K562 (cell line): ENCODE data around the gene ANKDD1A. TPM values are rescaled to one million over a fixed set of nuclear protein-coding genes. Genes with fewer than 3 reads are reported as not detected.
A peak's percentile ranks its signal among the peaks of the same experiment; 100 is the strongest.

Experiments
- C11orf30 ChIP-seq: fragments of 450-650 bp; IDR thresholded peaks from 2 replicates; pipeline ENCODE4 v1.6.1; 2016; ENCODE audit warnings: low read depth, mild to moderate bottlenecking
- IFI16 ChIP-seq: fragments of 250-450 bp; sonication (Bioruptor Pico); IDR thresholded peaks from 2 replicates; pipeline ENCODE4 v2.1.2; 2022; ENCODE audit warnings: mild to moderate bottlenecking, inconsistent platforms
- JUND ChIP-seq, 2 experiments: IDR thresholded peaks; 2 replicates in 1 of 2; 3 replicates in 1 of 2; pipeline ENCODE4 v1.6.1; 2011; ENCODE audit warnings: borderline replicate concordance in 2 of 2, low read depth in 2 of 2, low read length in 2 of 2, improper control_type of control experiment in 1 of 2, missing biosample characterization in 1 of 2, missing genetic modification characterization in 1 of 2, missing genetic modification reagents in 1 of 2
- KHSRP ChIP-seq: fragments of 450-650 bp; IDR thresholded peaks from 2 replicates; pipeline ENCODE4 v1.6.1; 2017
- MTA1 ChIP-seq: fragments of 450-650 bp; IDR thresholded peaks from 2 replicates; pipeline ENCODE4 v1.6.1; 2017; ENCODE audit warnings: borderline replicate concordance
- MTA3 ChIP-seq: fragments of 450-650 bp; formaldehyde crosslinking; IDR thresholded peaks from 2 replicates; pipeline ENCODE4 v1.6.1; 2017; ENCODE audit warnings: mild to moderate bottlenecking, borderline replicate concordance
- NFIC ChIP-seq: fragments of 450-650 bp; IDR thresholded peaks from 2 replicates; pipeline ENCODE4 v1.6.1; 2017; ENCODE audit warnings: mild to moderate bottlenecking, inconsistent platforms
- NR3C1 ChIP-seq: sonication (generic); formaldehyde crosslinking; IDR thresholded peaks from 2 replicates; pipeline ENCODE4 v1.8.1; 2022; ENCODE audit warnings: missing genetic modification reagents
- PCBP2 ChIP-seq: fragments of 200-400 bp; formaldehyde crosslinking; IDR thresholded peaks from 2 replicates; pipeline ENCODE4 v1.6.1; 2018; ENCODE audit warnings: low read length, low read depth, mild to moderate bottlenecking, moderate library complexity; ENCODE audit not compliant: poor library complexity, severe bottlenecking
- PHB2 ChIP-seq: fragments of 450-650 bp; IDR thresholded peaks from 2 replicates; pipeline ENCODE4 v1.6.1; 2017; ENCODE audit warnings: low read depth
- RBM22 ChIP-seq: fragments of 200-400 bp; formaldehyde crosslinking; IDR thresholded peaks from 2 replicates; pipeline ENCODE4 v1.6.1; 2018; ENCODE audit warnings: low read length, low read depth; ENCODE audit not compliant: poor library complexity, severe bottlenecking
- SUPT5H ChIP-seq: fragments of 450-650 bp; IDR thresholded peaks from 2 replicates; pipeline ENCODE4 v1.6.1; 2016
- TRIM28 ChIP-seq: fragments of 450-650 bp; IDR thresholded peaks from 2 replicates; pipeline ENCODE4 v1.6.1; 2017
- ZNF696 ChIP-seq: fragments of 250-450 bp; sonication (Bioruptor Pico); conservative IDR thresholded peaks from 2 replicates; pipeline ENCODE4 v1.4.0; 2020; ENCODE audit warnings: mild to moderate bottlenecking, moderate library complexity
- polyA plus RNA-seq, 8 experiments: library from polyadenylated mRNA; depleted of rRNA in 4 of 8; stranded (reverse) in 5 of 8; unstranded in 3 of 8; fragments of >200 nt; fragmentation: Nextera tagmentation in 2 of 8; fragmentation: Illumina TruSeq in 1 of 8; extraction: Ambion mirVana in 2 of 8; extraction: Trizol in 1 of 8; gene quantifications; 2 replicates each; pipeline versions ENCODE4 v1.2.1 to v1.2.3, GENCODE V29; 2011 to 2014; ENCODE audit warnings: inconsistent platforms in 1 of 8, missing spikeins in 1 of 8
- total RNA-seq, 7 experiments: library from RNA; depleted of rRNA in 6 of 7; stranded (reverse); fragments of >200 nt in 6 of 7; fragmentation: Illumina TruSeq in 2 of 7; extraction: Trizol in 2 of 7; gene quantifications; 2 replicates each; pipeline versions ENCODE4 v1.2.1 to v1.2.3, GENCODE V29; 2011 to 2021; ENCODE audit warnings: low replicate concordance in 1 of 7
- TF ChIP-seq, protein P1 (sequence below), 2 experiments: fragments of 450-650 bp; formaldehyde crosslinking in 1 of 2; IDR thresholded peaks; 2 replicates each; pipeline versions ENCODE4 v1.4.0 to v1.6.1; 2014 to 2020; ENCODE audit warnings: mild to moderate bottlenecking in 2 of 2, borderline replicate concordance in 1 of 2, low read depth in 1 of 2
- TF ChIP-seq, protein P2 (sequence below), 2 experiments: IDR thresholded peaks; 2 replicates each; pipeline ENCODE4 v1.6.1; 2011; ENCODE audit warnings: borderline replicate concordance in 1 of 2, control low read depth in 1 of 2, low read depth in 1 of 2, low read length in 1 of 2, mild to moderate bottlenecking in 1 of 2, mixed read lengths in 1 of 2, moderate library complexity in 1 of 2; ENCODE audit not compliant: insufficient read depth in 1 of 2, insufficient read length in 1 of 2, poor library complexity in 1 of 2, severe bottlenecking in 1 of 2; ENCODE audit errors: extremely low read depth in 1 of 2
- TF ChIP-seq, protein P3 (sequence below): sonication (generic); formaldehyde crosslinking; IDR thresholded peaks from 2 replicates; pipeline ENCODE4 v1.9.0; 2022; ENCODE audit warnings: mild to moderate bottlenecking, missing genetic modification reagents

ANKDD1A gene
- total and polyA plus RNA-seq, 9 of the 15 experiments (the other 6 are each of a cell fraction or from before 2014, with no cell fraction given) = 0.08 to 0.80 (median 0.43) TPM

DNA sequence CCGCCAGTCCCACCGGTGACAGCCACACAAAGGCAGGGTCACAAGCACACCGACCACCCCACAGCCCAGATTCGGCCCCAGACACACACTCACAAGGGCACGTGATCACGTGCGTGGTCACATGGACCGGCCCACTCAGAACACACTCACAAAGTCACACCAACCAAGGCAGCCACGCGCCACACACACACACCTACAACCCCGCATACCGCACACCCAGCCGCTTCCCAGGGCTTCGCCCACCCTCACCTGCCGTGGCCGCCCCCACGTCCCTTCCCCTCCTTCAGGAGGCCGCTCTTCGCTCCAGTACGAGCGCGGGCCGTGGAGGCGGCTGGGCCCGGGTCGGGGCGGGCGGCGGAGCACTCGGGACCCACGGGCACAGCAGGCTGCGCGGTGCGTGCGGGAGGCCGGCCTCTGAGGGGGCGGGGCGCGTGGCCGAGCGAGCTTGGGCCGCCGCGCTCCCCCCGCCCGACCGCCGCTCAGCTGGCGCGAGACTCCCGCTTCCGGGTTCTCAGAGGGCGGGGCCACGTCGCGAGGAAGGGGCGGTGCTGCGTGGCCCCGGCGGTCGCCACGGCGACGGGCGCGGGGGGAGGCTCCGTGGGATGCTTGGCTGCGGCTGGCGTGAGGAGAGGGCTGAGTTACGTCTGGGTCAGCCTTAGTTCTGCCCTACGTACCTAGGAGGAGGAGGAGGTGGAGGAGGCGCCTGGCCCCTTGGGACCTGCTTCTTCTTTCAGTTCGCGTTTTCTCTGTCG is 77.9 kb downstream of the ANKDD1A start, which contains the start of gene SPG21 (continued):
- TF ChIP-seq, protein P1, sequence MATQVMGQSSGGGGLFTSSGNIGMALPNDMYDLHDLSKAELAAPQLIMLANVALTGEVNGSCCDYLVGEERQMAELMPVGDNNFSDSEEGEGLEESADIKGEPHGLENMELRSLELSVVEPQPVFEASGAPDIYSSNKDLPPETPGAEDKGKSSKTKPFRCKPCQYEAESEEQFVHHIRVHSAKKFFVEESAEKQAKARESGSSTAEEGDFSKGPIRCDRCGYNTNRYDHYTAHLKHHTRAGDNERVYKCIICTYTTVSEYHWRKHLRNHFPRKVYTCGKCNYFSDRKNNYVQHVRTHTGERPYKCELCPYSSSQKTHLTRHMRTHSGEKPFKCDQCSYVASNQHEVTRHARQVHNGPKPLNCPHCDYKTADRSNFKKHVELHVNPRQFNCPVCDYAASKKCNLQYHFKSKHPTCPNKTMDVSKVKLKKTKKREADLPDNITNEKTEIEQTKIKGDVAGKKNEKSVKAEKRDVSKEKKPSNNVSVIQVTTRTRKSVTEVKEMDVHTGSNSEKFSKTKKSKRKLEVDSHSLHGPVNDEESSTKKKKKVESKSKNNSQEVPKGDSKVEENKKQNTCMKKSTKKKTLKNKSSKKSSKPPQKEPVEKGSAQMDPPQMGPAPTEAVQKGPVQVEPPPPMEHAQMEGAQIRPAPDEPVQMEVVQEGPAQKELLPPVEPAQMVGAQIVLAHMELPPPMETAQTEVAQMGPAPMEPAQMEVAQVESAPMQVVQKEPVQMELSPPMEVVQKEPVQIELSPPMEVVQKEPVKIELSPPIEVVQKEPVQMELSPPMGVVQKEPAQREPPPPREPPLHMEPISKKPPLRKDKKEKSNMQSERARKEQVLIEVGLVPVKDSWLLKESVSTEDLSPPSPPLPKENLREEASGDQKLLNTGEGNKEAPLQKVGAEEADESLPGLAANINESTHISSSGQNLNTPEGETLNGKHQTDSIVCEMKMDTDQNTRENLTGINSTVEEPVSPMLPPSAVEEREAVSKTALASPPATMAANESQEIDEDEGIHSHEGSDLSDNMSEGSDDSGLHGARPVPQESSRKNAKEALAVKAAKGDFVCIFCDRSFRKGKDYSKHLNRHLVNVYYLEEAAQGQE (IDR thresholded peaks at IDR 0.05; ENCODE audit: borderline replicate concordance) = peak; percentile 41
- TF ChIP-seq, protein P1 (CRISPR knock-in tag; IDR thresholded peaks at IDR 0.05; ENCODE audit: low read depth) = peak; percentile 55; the same call in 1 of the 2 replicates
- TF ChIP-seq MTA1 (peak; percentile 80), RBM22 (peak; percentile 94), PHB2 (no peak), NFIC (peak; percentile 4; the same call in 1 of the 2 replicates), C11orf30 (peak; percentile 27; the same call in 1 of the 2 replicates), IFI16 (CRISPR knock-in tag) (no peak), JUND (IDR thresholded peaks at IDR 0.05; ENCODE audit: borderline replicate concordance, low read depth, low read length) (peak; percentile 50; the same call in 1 of the 2 replicates), JUND (tag; IDR thresholded peaks at IDR 0.05; ENCODE audit: borderline replicate concordance, low read depth, low read length) (peak; percentile 36; the same call in 1 of the 3 replicates), MTA3 (peak; percentile 85; the same call in 1 of the 2 replicates), KHSRP (no peak), SUPT5H (peak; percentile 65; the same call in 1 of the 2 replicates), ZNF696 (CRISPR knock-in tag) (no peak), TRIM28 (no peak), PCBP2 (no peak), NR3C1 (CRISPR knock-in tag) (0 out of 2 replicates have a peak, but pooled peaks have one; percentile 59)
- TF ChIP-seq, protein P2, sequence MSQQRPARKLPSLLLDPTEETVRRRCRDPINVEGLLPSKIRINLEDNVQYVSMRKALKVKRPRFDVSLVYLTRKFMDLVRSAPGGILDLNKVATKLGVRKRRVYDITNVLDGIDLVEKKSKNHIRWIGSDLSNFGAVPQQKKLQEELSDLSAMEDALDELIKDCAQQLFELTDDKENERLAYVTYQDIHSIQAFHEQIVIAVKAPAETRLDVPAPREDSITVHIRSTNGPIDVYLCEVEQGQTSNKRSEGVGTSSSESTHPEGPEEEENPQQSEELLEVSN (IDR thresholded peaks at IDR 0.05; ENCODE audit: borderline replicate concordance in 1 of 2, extremely low read depth in 1 of 2, insufficient read depth in 1 of 2, insufficient read length in 1 of 2, low read depth in 1 of 2, low read length in 1 of 2, poor library complexity in 1 of 2, severe bottlenecking in 1 of 2) = peak; percentile 15 to 63
- TF ChIP-seq, protein P3, sequence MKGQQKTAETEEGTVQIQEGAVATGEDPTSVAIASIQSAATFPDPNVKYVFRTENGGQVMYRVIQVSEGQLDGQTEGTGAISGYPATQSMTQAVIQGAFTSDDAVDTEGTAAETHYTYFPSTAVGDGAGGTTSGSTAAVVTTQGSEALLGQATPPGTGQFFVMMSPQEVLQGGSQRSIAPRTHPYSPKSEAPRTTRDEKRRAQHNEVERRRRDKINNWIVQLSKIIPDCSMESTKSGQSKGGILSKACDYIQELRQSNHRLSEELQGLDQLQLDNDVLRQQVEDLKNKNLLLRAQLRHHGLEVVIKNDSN = peak; percentile 96
